GM18498 (cell line): ENCODE measurements around the gene TTLL3.
"Not testable (repeated sequence)": the region's sequence is repeated elsewhere in the genome, so short reads cannot be mapped to it uniquely, and the experiment has no call there.

Experiments used
- ATAC-seq: cut with Tn5 transposase; IDR thresholded peaks from one replicate; pipeline ENCODE4 v1.9.1; 2021; ENCODE audit warnings: mild to moderate bottlenecking, moderate library complexity; ENCODE audit not compliant: unreplicated experiment

Gene TTLL3

DNA sequence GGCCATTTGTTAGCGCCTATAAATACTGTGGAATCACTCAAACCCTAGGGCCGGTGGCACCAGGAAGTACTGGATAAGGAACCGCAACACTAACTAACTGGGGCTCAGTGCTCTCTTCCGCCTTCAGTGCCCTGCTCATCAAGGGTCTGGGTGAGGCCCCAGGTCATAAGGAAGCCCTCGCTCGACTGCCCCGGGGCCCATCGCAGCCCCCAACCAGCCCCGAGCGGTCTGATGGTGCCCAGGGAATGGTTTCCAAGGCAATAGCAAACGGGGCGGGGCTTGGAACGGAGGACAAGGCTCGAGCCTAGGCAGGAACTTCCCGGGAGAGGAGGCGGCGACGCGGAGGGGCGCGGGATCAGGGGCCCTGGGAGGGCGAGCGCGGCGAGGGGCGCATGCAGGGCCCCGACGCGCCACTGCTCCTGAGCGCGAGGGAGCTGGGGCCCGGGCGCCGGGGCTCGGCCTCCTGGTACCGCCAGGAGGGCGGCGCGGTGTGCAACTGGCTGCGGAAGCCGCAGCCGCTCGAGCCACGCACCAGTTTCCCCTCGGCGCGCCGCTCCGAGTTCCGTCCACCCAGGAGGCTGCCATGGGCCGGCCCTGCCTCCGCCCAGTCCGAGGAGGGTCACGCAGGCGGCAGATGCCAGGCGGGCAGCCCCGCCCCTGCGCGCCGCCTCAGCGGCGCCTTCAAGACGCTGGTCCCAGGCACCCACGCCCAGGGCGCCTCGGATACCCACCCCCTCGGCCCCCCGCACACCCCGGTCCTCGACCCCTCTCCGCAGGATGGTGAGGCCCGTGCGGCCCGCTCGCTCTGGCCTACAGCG lies at the start of gene TTLL3:
TTLL3 (plus strand) TSS at position 648 of the 818 bp plus-strand sequence. CDS start 400 bp downstream, outside the sequence.
- peak; percentile 54 for ATAC-seq

DNA sequence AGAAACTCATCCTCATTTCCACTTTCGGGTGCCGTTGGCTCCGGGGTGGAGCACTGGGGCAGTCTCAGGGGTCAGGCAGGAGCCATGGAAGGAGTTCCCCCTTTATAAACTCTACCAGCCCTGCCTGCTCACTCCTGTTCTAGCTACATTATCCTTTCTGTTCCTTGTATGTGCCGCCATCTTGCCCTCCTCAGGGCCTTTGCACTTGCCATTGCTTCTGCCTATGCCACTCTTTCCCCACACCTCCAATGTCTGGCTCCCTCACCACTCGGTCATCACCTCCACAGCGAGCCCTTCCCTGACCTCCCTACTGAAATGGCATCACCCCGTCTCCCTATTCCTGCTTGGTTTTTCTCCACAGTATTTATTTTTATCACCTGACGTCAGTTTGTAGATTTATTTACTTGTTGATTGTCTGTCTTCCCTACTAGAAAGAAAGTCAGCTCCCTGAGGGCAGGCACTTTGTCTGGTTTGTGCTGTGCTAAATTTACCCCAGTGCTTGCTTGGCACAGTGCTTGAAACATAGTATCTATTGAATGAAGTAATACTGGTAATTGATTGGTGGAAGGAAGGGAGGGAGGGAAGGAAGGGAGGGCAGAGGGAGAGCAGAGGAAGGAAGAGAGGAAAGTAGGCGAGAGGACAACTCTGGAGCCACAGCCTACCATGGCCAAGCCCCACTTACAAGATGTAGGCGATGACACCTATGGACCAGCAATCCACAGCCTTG lies 49.1 kb upstream of the TTLL3 start:
- no peak for ATAC-seq

- ATAC-seq, result no peak
Measured at GRCh38 chr3:9761919-9762318, 48.1 kb upstream of the TTLL3 start.

- ATAC-seq, result no peak
Measured at GRCh38 chr3:9762871-9763270, 47.2 kb upstream of the TTLL3 start.

GRCh38 chr3:9765865-9766264 lies 44.2 kb upstream of the TTLL3 start:
- no peak for ATAC-seq

DNA sequence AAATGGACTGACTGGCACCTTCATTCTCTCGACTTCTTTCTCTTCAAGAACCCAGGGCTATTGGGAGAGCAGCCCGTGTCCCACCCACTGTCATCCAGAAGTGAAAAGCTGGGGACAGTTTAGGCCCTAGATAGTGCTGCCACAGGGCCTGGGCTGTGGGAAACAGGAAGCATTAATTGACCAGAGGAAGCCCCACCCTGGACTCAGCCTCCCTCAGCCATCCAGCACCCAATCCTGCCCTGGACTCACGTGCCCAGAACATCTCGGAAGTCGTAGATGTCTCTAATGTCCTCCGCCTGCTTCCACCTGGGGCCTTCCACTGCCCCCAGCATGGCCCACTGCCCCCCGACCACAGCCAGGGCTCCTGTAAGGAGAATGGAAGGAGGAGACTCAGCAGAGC lies 42.6 kb upstream of the TTLL3 start:
- ATAC-seq, result no peak

DNA sequence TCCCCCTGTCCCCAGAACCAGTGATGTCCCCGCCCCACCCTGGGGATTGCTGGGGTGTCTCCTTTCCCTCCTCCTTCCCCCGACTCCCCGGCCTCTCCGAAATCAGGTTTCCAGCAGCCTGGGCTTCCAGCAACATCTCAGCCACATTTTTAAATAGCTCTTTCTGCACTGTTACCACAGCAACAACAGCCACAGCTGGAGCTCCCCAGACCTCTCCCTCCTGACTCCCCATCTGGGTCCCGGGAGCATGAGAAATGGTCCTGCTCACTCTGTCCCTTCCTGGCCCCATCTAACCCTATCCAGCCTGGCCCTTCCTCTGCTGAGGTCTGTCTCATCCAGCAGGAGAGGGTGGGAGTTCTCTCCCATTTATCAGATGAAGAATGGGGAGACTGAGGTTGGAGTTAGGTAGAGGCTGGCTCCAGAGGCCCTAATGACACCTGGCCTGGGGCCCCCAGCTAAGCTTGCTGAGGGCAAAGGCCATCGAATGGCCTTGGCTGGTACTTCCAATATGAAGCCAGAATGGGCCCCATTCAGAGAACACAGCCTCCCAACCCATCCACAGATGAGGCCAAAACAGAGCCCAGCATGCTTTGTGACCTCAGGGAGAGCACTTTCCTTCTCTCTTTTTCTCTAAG lies 41.8 kb upstream of the TTLL3 start:
- no peak for ATAC-seq

DNA sequence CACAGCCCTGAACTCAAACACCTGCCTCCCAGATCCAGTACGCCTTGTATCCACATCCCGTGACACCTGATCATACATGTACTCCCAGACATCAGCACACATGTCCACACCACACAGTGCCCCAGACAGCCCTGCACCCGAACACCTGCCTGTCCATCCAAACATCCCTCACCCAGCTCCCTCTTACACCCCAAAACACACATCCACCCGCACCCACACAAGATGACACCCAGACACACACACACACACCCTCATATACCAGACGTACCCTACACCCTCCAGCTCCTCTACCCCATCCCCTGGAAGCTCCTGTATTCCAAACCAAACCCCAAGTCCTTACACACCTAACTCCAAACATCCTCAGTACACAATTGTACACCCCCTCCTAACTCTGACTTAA lies 41.0 kb upstream of the TTLL3 start:
- ATAC-seq, result no peak

DNA sequence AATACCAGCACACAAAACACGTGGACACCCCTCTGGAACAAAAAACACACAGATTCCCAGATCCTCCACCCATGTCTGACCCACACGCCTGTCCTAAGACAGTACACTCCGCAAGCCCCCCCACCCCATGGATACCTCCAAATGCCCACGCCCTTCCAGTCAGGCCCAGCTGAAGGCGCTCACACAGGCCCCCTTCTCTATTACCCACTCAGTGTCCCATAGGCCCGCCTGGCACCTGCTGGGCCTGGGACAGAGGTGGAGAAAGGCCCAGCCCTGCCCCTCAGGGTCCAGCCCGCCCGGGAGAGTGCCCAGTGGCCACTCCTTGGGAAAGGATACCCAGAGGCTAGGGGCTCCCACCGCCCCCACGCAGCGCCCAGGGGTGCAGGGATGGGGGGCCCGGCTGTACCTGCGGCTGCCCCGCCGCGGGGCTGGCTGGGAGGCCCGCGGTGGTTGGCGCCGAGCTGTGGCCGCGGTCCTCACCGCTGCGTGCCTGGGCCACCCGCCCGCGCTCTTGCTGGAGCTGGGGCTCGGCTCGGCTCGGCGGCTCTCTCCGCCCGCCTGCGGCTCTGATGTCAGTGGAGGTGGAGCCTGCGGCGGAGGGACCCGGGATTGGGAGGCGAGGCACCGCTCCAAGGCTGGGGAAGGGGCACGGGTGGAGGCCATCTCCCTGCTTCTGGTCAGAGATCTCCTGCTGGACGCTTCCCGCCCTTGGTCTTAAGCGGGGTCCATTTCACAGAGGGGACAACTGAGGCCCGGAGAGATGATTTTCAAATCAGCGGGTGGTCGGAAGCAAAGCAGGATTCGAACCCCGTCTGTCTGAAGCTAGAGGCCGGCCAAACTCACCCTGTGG lies 40.4 kb upstream of the TTLL3 start, which contains the start of gene CAMK1:
CAMK1 (minus strand) TSS at position 522 of the 850 bp plus-strand sequence. CDS start 2,198 bp downstream, outside the sequence.
- ATAC-seq, result peak; percentile 70

DNA sequence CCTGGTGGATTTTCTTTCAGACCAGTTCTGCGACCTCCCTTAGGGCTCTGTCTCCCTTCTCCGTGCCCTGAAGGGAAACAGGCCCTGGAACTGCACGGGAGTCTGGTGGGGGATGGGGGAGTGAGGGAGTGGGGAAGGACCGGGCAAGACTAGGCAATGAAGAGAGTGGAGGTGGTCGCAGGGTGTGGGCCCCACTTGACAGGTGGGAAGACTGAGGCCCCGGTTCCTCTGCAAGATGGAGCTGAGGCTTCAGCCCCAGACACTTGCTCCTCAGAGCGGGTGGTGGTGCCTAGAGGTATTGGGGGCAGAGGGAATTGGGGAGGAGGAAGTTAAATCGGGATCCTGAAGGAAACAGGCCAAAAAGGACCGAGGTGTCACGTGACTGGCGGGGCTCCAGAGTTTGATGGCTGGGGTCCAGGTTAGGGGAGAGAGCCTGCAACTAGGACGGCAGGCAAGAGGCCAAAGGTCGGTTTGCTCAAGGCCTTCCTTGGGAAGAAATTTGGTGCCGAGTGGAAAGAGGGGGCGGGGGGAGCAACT lies 39.7 kb upstream of the TTLL3 start:
- ATAC-seq, result no peak

GRCh38 chr3:9771007-9771406 lies 39.1 kb upstream of the TTLL3 start:
- ATAC-seq, result not testable (repeated sequence)

- no peak for ATAC-seq
Measured at GRCh38 chr3:9776896-9777693, 33.0 kb upstream of the TTLL3 start.

- no peak for ATAC-seq
Measured at GRCh38 chr3:9777694-9778021, 32.4 kb upstream of the TTLL3 start.

GRCh38 chr3:9778143-9779074 lies 31.7 kb upstream of the TTLL3 start:
- no peak for ATAC-seq

DNA sequence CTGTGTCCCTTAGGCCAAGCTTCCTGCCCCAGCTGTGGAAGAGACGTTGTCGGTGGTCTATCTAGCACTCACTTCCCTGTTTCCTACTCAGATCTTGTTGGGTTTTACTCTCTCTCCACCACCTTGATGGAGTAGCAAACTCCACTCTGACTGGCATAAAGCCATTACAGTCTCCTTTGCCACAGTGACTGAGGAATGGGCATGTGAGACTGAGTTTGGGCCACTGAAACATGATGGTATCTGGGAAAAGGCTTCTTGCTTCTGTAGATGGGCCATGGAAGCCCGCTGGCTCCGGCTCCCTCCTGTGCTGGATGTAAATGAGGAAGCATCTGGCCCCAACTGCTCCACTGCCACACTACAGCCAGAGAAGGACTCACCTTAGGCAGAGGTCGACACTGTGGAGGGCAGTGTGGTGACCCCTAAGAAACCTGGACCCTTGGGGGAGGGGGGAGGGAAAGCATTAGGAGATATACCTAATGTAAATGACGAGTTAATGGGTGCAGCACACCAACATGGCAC lies 30.9 kb upstream of the TTLL3 start:
- no peak for ATAC-seq

GRCh38 chr3:9779721-9780457 lies 30.2 kb upstream of the TTLL3 start:
- peak; percentile 55 for ATAC-seq

DNA sequence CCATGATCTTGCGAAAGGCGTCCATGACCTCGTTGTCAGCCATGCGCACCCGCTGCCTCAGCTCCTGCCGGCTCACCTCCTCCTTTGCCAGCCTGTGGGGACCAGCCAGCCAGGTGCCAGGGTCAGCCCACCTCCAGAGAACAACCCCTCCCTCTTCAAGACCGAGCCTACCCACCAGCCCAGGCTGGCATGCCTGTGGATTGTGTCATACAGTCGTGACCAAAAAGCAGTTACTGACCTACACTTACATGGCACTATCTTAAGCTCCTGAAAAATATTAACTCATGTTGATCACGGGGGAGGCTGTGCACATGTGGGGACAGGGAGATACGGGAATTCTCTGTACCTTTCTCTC lies 29.6 kb upstream of the TTLL3 start:
- ATAC-seq, result no peak

DNA sequence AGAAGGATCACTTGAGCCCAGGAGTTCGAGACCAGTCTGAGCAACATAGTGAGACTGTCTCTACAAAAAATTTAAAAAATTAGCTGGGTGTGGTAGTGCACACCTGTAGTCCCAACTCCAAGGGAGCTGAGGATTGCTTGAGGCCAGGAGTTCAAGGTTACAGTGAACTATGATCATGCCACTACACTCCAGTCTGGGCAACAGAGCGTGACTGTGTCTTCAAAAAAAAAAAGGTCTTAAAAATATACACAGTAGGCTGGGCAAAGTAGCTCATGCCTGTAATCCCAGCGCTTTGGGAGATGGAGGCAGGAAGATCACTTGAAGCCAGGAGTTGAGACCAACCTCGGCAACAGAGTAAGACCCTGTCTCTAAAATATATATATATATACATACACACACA lies 29.2 kb upstream of the TTLL3 start:
- no peak for ATAC-seq
